Stimulated activated CD4-positive, alpha-beta T cell treated with anti-CD3 and anti-CD28 coated beads, TNF-alpha, amount 100 ng/mL, for 1 hour (primary cell): Measurements from ENCODE around the gene FOXP3.
"Not testable (repeated sequence)": the region's sequence is repeated elsewhere in the genome, so short reads cannot be mapped to it uniquely, and the experiment has no call there.

Experiments
- DNase-seq, 3 donors: peaks; one replicate each; pipeline ENCODE4 v3.0.0-alpha.2; 2020; ENCODE audit warnings: low read depth in 3 of 3, low spot score in 1 of 3

Gene FOXP3, protein sequence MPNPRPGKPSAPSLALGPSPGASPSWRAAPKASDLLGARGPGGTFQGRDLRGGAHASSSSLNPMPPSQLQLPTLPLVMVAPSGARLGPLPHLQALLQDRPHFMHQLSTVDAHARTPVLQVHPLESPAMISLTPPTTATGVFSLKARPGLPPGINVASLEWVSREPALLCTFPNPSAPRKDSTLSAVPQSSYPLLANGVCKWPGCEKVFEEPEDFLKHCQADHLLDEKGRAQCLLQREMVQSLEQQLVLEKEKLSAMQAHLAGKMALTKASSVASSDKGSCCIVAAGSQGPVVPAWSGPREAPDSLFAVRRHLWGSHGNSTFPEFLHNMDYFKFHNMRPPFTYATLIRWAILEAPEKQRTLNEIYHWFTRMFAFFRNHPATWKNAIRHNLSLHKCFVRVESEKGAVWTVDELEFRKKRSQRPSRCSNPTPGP

DNA sequence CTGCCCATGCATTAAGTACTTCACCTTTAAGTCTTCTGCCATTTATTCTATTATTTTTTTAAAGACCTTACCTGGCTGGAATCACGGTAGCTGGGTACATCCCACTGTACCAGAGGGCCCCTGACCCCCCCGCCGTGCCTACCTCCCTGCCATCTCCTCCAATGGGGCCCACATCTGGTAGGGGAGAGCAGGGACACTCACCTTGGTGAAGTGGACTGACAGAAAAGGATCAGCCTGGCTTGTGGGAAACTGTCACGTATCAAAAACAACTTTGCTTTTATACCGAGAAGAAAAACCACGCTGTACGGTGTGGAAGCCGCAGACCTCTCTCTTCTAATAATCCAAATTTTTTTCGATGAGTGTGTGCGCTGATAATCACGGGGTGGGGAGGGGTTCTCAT is at the start of gene FOXP3:
FOXP3 (minus strand) TSS at position 251 of the 400 bp plus-strand sequence. CDS start 6,205 bp downstream, outside the sequence.
- DNase-seq = no peak

DNA sequence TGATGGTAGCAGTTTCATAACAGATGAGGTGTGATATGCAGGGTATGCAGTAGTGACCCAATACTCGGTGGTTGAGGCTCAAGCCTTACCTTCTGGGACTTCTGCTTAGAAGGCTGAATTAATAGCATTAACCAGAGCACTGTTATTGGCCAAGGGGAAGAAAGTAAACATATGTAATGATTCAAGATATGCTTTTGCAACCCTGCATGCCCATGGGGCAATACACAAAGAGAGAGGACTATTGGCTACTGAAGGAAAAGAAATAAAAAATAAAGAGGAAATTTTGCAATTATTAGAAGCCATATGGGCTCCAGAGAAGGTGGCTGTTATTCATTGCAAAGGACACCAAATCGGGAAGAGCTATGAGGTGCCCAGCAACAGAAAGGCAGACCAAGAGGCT is 47.7 kb upstream of the FOXP3 start:
- no peak for DNase-seq

DNA sequence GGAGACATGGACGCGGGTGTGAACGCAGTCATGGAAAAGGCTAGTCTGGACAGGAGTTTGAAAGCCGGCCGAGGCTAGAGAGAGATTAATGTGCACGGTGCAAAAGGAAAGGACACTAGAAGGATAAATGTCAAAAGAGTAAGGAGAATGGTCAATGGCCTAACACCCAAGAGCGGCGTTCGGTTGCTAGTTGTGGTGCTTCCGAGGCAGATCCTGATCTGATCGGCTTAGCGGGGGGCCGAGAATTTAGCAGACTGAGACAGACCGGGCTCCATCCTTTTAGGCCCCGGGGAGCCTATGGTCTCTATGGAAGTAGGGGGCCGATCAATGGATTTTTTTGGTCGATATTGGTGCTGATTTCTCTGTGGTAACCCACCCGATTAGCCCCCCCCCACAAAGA is 45.9 kb upstream of the FOXP3 start:
- DNase-seq = no peak

DNA sequence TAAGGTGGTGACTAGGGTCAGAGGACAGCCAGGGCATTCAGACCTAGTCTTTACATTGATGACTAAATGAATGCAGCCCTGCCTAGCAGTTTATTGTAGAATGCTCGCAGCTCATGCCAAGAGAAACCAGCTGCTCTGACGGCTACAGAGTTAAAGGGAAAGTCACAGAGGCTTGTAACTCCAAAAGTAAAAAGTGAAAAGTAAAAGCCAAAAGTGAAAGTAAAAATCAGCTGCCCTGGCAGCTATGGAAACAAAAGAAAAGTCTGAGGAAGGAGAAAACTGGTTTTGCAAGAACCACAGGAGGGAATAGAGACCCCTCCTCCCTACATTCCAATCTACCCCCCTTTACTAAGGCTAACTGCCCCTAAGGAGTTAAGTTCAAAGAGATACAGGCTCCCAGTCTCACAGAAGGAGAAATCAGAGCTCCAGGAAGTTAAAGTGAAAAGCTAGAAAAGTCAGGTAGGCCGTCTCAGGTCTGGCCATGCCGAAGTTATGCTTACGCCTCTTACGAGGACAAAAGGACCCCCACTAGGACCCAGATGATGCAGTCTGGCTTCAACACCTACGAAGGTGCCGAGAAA is 45.0 kb upstream of the FOXP3 start:
- no peak for DNase-seq

DNA sequence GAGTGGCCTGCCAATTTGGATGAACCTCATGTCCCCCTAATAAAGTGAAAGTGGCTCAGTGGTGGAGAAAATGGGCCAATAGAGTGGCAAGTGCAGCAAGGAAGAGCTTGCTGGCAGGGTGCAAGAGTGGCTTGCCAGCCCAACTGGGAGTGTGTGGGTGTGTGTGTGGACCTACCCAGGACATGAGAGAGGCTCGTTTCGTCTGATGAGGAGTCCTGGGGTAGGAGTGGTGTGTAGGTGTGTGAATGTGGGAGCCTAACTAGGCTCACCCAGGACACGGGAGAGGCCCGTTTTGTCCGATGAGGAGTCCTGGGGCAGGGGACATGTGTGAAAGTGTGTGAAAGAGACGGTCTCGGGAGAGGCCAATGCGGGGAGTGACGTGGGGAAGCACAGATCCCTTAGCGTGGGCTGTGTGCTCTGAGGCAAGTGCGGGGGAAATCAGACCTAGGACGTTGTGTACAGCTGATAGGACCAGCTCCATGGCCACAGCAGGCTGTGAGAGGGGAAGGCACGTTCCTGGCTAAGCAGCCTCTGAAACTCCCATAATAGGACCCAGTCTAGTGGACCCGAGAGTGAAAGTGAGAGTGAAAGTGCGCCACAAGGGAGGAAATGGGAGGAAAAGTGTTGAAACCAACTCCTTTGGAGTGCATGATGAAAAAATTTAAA is 44.2 kb upstream of the FOXP3 start:
- no peak for DNase-seq

DNA sequence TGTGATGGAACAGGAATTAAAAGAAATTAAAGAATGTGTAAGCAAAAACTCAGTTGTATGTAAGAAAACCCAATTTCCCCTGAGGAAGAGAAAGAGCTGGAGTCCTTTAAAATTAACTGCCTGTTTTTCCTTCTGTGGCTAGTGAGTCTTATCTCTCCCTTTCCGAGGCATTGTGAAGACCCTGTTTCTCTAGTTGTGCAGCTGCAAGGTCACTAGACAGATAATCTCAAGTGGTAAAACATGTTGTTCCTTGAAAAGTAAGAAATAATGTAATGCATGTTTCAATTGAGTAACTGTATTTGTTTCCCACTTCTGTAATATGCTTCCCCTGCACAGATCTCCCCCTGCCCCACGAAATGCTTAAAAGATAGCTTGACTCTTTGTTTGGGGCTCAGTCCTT is 43.3 kb upstream of the FOXP3 start:
- DNase-seq = not testable (repeated sequence)

DNA sequence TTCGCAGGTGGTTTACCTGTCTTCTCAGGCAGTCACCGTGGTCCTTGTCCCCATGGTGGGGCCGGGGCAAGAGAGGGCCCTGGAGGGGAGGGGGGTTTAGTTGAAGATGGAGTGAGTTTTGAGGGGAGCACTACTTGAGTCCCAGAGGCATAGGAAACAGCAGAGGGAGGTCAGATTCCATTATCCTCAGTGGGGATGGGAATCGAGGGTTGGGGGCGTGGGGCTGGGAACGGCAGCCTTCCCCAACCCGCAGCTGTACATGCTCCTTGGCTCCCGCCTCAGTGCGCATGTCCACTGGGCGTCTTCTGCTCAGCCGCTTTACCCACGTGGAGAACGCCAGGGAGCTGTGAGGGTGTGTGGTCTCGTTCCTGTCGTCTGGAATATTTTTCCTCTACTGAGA is 38.8 kb upstream of the FOXP3 start, which contains the start of gene GAGE10:
GAGE10 (plus strand) TSS at position 301 of the 400 bp plus-strand sequence. CDS start 1,214 bp downstream, outside the sequence.
- DNase-seq = no peak

DNA sequence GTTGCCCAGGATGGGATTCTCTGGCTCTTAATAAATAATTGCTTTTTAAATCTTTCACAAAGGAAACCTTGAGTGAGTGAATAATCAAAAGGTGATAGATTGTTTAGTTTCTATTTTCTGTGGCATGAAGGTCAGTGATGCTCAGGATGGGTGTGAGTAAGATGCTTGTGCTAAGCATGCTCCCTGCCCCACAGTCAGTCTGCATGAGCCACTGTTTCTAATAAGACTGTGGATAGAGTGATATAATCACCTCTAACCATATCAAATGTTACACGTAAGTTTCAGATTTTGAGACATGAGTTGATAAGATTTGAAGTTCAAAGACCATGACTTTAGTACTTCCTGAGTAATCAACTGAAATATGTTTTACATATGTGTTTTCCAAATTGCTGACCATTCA is 36.2 kb upstream of the FOXP3 start:
- no peak for DNase-seq

DNA sequence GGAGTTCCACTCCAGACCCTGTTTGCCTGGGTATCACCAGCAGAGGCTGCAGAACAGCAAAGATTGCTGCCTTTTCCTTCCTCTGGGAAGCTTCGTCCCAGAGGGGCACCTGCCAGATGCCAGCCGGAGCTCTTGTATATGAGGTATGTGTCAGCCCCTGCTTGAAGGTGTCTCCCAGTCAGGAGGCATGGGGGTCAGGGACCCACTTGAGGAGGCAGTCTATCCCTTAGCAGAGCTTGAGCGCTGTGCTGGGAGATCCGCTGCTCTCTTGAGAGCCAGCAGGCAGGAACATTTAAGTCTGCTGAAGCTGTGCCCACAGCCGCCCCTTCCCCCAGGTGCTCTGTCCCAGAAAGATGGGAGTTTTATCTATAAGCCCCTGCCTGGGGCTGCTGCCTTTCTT is 34.8 kb upstream of the FOXP3 start:
- DNase-seq = not testable (repeated sequence)

DNA sequence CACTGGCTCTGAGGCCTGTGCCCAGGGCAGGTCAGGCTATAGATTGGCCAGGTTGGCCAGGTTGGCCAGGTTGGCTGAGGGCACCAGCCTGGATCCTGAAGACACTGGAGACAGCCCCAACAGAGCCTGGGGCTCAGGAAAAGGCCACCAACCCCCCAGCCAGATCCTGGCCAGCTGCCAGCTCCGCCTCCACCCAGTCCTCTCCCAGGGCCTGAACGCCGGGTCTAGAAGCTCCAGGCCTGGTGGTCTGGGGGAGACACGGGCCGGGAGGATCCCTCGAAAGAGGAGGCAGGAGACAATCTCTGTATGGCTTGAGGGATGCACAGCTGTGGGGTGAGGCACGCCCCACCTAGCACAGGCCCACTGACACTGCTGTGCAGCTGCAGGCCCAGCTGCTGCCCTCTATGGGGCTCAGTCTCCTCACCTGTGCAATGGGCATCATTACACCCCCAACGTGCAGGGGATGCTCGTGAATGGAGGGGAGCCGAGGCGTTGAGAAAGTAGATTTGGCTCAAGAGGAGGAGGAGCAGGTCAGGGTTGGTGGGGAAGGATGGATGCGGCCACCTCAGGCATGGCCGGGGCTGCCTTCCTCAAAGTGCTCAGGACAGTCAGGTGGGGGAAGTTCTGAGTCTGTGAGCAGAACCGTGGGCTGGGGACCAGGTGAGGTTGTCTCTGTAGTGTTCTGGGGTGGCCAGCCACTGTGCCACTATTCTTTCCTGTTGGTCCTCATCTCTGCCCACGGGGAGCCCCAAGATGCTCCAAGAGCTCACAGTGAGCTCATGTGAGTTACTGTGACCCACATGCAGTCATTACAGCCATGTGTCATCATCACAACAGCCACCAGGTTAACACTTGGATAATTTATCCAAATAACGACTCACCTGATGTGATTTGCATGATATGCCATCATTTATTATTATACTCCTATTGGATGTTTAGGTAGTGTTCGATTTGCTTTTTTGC is 28.2 kb upstream of the FOXP3 start:
- no peak for DNase-seq

DNA sequence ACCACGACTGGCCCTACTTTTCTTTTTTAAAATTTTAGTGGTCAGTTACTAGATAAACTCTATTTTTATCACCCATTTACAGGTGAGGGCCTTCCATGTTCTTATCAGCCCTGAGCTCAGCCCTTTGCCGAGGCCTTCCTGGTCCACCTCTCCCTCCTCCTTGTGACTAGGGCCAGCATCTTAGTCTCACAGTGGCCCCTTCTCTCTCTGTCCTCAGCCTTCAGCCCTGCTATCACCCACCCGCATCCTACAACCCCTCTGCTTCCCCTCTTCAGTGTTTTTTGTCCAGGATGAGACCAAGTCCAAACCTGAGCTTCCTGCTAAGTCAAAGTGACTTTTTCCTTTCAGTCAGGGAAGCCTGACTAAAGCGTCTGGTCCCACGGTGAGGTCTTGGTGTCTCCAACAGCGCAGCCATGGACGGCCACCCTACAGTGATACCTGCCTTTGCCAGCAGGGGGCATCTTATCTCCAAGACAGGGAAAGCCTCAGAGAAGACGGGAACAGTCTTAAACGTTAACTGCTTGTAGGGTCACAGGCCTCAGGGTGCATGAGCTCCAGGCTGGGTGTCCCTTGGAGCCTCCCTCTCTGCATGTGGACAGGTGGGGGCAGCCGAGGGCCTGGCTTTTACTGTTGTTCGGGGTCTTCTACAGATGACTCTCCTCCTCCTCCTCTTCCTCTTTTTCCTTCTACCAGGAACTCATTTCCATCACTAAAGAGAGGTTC is 27.3 kb upstream of the FOXP3 start:
- peak in 1 of 3 donors; percentile 57 for DNase-seq

DNA sequence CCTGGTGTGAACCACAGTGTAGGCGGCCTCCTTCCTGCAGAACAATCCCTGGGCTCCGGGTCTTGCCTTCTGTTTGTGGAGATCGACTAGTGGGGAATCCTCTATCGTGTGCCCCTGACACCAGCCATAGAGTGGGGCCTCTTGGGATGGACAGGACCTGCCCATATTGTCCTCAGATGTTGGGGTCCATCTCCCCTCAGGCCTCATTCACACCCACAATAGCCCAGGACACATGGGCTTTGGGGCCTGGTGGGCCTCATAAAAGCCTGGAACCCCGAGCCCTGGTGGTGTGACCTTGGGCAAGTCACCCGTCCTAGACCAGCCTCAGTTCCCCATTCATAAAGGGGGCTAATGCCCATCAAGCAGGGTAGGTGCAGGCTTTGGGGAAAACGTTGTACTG is 25.7 kb upstream of the FOXP3 start:
- no peak for DNase-seq

DNA sequence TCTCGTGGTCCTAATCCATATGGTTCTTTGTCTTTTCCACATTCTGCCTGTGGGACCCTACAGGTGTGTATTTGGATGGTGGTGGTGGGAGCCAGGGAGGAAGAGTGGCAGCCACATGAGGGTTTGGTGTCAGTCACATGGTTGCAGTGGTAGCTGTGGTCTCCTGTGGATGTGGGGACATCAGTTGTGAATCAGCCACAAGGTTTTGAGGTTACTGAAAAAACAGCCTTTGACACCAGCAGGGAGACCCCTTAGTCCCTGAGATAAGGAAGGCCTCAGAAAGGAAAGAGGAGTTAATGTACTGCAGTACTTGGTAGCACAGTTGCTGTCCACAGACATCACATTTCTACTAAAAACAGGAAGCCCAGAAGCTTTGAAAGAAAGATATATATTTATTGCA is 23.2 kb upstream of the FOXP3 start:
- no peak for DNase-seq

DNA sequence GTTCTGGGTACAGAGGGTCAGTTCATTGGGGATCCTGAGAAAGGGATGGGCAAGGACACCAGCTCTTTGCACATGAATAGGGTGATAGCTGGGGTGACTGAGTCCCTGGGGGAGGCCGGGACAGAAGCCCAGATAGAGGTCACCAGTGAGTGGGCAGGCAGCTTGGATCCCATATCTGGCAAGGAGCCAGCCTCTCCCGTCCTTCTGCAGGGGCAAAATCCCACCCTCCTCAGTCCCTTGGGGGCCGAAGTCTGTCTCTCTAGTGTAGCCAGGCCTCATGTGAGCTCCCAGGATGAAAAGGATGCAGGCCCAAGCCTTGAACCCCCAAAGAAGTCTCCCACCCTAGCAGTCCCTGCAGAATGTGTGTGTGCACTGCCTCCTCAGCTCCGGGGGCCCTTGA is 22.1 kb upstream of the FOXP3 start:
- no peak for DNase-seq

DNA sequence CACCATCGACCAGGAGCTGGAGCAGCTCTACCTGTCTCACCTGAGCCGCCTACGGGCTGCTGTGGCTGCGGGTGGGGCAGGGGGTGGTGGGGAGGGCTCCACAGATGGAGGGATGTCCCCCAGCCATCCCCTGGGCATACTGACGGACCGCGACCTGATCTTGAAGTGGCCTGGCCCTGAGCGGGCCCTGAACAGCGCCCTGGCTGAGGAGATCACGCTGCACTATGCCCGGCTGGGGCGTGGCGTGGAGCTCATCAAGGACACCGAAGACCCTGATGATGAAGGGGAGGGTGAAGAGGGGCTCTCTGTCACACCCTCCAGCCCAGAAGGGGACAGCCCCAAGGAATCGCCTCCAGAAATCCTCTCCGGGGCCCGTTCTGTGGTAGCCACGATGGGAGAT is 21.6 kb upstream of the FOXP3 start:
- DNase-seq = no peak

DNA sequence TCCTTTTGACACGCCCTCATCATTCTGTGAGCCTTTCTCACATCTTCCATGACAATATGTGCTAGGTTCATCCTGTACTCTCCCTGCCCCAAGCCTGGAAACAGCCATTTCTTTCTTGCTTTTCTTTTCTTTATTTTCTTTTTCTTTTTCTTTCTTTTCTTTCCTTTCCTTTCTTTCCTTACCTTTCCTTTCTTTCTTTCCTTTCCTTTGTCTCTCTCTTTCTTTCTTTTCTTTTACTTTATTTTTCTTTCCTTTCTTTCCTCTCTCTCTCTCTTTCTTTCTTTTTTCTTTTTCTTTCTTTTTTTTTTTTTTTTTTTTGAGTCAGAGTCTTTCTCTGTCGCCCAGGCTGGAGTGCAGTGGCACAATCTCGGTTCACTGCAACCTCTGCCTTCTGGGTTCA is 19.7 kb upstream of the FOXP3 start:
- DNase-seq = no peak

DNA sequence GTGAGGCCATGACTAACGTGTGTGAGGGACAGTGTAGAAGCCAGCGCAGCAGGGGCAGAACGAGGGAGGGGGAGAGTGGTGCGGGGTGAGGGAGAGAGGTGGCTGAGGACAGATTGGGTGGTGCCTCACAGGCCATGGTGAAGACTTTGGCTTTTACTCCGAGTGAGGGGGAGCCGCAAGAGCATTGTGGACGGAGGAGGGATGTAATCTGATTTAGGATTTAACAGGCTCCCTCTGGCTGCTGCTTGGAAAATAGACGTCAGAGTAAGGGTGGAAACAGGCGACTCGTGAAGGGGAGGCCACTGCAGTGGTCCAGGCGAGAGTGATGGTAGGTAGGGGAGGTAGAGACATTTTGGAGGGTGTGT is 18.1 kb upstream of the FOXP3 start:
- DNase-seq = no peak

DNA sequence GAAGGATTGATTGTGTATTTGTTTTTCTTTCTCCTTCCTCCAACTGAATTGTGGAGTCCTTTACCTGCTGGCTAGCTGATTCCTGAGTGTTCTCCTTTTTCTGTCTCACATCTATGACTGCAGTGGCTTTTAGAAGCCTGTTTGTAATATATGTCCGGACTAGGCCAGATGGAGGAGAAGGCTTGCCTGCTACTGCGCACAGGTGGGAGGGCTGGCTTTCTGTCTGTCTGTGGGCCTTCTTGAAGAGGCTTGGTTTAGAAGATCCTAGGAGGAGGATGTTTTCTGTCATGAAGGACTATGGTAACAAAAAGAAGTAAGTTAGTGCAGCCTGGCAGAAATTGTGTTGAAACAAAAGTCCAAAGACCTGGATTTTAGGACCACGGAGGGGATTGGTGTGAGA is 13.6 kb upstream of the FOXP3 start:
- DNase-seq = no peak

DNA sequence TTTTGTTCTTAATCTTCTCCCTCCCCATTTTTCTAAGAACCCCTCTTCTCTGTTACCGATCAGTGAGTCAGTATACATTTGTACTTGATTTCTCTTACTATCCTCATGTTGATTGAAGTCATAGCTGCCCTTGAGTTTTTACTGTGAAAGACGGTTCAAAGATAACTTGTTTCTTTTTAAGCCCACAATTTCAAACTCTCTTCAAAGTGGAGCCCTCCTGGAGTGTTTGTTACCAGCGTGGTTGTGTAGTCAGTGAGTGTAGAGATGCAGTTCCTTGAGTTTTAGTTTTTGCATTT is 13.0 kb upstream of the FOXP3 start:
- no peak for DNase-seq

DNA sequence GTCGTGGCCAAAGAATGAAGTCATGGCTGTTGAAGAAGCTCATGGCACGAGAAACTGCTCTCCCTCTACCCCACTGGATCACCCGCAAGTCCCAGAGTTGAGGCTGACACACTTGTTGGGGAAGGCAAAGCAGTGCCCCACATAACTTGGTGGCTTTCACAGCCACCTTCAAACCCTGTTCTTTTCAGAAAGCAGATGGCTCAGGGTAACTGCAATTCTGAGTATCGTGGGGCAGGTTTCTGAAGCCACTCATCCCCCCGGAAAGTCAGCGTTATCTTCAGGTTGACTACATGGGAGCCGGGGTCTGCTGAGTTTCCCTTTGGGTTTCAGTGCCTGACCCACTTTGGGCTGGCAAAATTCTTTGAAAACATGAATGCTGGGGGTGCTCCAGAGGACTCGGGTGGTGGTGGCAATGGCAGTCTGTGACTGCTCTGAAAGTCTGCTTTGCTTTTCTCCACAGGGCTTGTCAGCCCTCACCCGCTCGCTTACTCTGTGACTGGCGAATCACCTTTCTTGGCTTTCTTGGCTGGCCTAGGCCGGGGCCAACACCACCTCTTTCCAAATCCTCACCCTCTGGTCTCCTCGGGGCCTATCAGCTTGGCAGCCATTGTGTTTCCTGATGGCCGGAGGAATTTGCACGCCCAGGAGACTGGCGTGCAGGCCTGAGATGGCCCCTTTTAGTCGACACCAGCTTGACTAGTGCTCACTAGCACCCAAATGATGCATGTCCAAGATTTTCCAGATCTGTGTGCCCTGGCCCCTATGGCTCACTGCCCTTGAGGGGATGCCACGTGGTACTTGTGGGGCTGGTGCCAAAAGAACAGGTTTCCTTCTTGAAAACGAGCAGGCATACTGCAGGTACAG is 12.4 kb upstream of the FOXP3 start:
- DNase-seq = no peak
